ENCODE measurements around the gene HINFP.
"Not testable (repeated sequence)": the region's sequence is repeated elsewhere in the genome, so short reads cannot be mapped to it uniquely, and the experiment has no call there.

HINFP gene

DNA sequence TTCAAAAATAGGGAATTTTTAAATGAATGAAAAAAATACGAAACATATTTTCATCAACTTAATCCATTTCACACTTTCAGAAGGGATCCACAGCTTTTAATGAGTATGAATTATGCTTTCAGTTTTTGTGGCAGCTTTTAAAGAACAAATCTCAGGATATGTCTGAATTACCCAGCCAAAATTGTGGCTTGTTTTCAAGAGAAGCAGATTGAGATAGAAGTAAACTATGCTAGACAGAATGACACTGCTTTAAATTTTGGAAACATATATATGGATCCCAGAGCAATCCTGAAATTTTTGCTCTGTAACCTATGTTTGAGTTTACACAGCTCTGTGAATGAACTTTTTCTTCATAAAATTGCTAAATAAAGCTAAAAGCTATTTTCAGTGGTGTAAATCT lies 2.4 kb upstream of the HINFP start:
- DNase-seq: no peak

DNA sequence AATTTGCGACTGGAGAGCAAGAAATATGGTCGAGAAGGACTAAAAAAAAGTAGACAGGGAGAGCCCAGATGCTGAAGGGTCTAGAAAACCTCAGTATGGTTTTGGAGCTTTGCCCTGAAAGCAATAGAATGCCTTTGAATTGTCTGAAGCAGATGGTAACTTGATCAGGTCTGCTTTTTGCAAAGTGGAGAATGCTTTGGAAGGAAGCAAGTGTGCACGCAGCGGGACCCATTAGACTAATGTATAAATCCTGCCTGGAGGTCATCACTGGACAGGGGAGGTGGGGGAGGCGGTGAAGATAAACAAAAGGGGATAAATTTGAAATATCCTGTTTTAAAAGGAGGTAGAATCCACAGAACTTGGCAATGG lies 757 bp upstream of the HINFP start:
- DNase-seq: peak; percentile 80

DNA sequence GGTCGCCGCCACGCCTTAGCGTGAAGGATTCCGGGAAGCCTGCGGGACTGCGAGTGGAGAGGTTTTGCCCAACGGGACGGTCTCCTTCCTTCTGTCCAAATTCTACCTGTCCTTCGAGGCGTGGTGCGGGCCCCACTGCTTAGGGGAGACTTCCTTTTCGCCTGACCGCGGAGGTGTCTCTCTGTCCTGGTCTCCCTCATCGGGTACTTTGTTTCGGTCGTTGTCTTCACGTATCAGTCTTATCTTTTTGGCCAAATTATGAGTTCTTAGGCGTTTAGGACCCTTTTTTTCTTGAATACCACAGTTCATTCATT lies 388 bp downstream of the HINFP start:
- DNase-seq: no peak

DNA sequence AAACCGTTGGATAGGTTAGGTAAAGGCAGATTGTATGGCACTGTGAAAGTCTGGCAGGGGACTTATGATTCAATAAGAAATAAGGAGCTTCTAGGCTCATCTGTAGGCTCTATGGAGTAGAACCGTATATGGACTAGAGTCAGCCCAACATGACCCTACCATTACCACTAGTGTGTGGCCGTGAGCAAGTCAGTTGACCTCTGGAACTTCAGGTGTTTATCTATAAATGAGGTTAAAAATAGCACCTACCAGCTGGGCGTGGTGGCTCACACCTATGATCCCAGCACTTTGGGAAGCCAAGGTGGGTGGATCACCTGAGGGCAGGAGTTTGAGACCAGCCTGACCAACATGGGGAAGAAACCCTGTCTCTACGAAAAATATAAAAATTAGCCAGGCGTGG lies 4.4 kb downstream of the HINFP start:
- no peak for DNase-seq

DNA sequence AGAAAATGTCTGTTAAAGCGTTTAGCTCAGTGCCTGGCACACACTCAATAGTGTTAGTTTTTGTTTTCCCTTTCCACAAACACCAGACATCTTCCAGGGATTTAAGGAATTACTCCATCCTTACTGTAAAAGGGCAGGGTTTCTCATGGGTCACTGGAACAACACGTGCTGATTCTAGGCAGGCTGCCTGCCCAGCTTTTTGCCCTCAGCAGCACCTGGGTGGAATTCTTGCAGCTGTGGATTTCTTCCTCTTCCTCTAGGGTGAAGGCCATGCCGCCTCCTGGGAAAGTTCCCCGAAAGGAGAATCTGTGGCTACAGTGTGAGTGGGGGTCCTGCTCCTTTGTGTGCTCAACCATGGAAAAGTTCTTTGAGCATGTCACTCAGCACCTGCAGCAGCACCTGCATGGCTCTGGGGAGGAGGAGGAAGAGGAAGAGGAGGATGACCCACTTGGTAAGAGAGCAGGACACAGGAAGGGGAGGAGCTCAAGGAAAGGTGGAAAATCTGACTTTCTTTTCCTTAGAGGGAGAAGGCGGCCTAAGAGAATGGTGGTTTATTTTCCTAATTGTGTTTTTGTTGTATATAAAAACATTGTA lies 5.4 kb downstream of the HINFP start:
- no peak for DNase-seq

DNA sequence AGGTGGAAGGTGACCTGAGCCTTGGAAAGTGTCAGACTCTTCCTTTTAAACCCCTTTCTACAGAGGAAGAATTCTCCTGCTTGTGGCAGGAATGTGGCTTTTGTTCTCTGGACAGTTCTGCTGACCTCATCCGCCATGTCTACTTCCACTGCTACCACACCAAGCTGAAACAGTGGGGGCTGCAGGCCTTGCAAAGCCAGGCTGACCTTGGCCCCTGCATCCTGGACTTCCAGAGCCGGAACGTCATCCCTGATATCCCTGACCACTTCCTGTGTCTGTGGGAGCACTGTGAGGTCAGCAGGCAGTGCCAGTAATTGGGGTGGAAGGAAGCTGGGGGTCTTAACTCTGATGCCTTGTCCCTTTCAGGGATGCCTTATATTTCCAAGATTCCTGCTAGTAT lies 9.3 kb downstream of the HINFP start:
- no peak for DNase-seq

DNA sequence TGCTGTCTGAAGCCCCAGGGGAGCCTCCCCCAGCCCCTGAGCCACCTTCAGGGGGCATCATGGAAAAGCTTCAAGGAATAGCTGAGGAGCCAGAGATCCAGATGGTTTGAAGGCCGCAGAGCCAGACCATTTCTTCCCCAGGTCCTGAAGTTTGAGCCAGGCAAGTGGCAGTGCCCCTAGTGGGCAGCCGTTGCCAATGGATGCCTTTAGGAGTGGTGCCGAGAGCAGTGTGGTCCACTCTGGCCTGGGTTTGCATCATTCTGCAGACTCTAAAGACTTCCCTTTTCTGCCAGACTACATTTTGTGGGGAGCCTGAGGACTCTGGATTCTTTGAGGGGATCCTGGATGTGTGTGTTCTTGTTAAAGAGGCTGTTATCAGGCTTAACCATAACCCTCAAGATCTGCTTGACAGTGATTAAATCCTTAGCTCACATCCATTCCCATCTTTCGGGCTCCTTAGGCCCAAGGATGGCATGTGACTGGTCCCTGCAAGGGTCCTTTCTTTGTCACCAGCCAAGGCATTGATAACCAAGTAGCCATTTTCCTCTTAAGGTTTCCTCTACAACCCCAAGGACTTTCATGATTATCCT lies 13.1 kb downstream of the HINFP start:
- no peak for DNase-seq

DNA sequence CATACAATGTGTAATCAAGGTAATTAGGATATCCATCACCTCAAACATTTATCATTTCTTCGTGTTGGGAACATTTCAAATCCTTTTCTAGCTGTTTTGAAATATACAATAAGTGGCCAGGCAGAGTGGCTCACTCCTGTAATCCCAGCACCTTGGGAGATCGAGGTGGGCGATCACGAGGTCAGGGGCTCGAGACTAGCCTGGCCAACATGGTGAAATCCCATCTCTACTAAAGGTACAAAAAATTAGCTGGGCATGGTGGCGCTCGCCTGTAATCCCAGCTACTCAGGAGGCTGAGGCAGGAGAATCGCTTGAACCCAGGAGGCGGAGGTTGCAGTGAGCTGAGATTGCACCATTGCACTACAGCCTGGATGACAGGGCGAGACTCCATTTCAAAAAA lies 17.9 kb downstream of the HINFP start:
- DNase-seq: not testable (repeated sequence)

DNA sequence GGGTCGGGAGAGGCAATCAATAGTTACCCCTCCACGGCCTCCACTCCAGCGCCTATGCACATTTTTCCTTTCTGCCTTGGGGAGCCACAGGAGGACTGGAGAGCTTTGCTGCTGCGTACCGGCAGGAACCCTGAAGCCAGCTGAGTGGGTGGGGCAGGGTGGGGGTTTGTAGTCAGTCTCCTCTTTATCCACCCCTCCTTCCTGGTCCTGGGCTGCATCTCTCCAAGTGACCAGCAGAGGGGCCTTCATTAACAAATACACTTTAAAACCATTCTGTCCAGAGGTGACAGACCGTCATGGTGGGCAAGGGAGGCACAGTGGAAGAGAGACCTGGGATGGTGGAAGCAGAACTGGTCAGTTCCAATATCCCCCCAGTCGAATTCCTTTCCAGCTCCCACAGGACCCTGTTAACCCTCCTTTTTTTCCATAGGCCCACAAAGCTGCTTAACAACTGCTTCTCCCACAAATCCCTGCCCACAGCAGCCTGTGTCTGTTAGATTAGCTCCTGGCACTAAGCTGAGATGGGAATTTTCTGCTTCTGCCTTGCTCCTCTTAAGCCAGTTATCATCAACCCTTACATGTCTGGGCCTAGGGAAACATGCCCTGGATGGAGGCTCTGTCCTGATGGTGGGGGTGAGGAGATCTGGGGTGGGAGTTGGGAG lies 23.6 kb downstream of the HINFP start:
- no peak for DNase-seq

DNA sequence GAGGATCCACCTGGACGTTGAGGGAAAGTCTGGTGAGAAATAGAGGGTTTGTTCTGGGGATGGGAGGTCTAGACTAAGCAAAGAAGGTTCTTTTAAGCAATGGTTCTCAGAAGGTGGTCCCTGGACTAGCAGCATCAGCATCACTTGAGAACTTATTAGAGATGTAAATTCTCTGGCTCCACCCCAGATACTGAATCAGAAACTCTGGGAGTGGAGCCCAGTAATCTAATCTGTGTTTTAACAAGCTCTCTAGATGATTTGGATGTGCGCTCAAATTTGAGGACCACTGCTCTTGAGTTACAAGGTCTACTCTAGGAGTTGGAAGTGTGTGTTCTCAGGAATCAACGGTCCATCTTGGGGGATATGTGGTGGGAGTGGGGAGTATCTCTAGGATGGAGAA lies 24.2 kb downstream of the HINFP start:
- DNase-seq: no peak

DNA sequence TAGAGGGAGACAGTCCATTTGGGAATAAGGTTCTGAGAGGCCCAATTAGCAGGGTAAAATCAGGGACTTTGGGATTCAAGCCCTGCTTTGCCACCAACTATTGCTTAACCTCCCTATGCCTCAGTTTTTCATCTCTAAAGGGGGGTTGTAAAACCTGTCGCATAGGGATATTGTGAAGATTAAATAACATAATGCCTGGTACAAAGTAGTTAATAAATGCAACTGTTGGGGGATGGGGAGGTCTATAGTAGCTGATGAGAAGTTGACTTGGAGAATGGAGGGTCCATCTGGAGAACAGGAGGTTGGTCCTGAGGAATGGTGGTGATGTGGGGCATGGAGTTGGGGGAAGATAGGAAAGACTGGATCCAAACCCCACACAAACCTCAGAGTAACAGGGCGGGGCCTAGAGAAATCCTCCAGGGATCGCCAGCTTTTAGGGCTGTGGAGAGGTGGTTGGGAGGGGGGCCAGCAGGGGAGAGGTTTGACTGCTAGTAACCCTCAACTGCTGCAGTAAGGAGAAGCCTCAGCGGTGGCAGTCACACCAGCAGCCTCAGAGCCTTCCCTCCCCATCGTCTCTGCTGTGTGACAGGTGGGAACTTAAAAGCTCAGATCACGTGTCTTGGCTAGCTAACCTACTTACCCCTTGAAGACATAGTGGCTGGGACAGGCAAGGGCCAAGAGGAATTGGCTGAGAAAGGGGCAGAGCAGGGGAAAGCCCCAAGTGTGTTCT lies 26.4 kb downstream of the HINFP start:
- DNase-seq: peak; percentile 58

DNA sequence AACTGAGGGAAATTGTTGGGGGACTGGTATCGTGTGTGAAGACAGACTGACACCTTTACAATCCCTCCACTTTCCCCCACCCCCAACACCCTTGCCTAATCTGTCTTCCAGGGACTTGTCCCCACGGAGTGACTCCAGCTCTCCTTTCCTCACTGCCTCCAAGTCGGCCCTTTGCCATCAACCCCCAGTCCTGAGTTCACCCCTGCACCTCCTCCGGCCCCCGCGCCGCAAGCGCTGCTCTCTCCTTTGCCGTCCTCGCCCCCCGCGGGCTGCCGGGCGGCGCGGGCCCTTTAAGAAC lies 27.3 kb downstream of the HINFP start:
- DNase-seq: no peak

DNA sequence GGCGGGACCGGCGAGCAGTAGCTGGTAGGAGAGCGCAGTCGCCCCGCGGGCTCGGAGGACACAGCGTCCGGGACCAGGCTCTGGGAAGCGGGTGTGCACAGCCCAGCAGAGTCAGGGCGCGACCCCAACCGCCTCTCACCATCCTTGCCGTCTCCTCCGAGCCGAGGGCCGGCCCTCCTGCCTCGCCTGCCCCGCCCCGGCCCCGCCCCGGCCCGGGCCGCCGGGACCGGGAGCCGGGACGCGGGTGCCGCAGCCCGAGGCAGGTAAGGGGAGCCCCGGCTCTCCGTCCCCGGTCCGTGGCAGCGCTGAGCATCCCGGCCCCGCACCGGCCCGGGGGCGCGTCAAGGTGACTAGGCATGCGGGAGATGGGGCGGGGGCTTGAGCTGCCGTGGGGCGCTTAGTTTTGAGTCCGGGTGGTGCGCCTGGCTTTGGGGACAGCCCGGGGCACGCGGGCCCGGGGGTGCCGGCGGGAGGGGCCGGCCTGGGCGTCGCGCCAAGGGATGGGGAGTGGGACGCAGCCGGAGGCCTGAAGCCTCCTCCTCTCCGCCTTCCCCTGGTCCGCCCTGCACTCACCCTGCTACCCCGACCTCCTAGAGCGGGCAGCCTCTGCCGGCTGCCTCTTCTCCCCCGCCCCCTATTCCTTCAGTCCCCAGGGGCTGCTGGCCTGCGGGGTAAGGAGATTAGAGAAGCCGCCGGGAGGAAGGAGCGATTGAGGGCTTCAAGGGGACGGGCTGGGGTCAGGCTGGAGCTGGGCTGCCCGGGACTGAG lies 27.8 kb downstream of the HINFP start, which contains the start of gene ABCG4:
TSS of gene ABCG4 (plus strand) at position 35 of the 768 bp plus-strand sequence. CDS start 914 bp downstream, outside the sequence.
- DNase-seq: no peak

DNA sequence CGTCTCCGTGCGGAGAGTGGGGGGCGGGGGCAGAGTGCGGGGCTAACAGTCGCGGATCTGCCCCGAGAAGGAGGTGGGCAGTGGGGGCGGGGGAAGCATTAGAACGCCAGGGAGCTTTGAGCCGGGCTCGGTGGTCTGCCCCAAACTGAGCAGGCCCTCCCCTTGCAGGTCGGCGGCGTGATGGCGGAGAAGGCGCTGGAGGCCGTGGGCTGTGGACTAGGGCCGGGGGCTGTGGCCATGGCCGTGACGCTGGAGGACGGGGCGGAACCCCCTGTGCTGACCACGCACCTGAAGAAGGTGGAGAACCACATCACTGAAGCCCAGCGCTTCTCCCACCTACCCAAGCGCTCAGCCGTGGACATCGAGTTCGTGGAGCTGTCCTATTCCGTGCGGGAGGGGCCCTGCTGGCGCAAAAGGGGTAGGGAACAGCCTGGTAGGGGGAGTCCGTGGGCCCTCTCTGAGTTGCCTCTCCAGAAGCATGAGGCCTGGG lies 28.5 kb downstream of the HINFP start:
- no peak for DNase-seq

DNA sequence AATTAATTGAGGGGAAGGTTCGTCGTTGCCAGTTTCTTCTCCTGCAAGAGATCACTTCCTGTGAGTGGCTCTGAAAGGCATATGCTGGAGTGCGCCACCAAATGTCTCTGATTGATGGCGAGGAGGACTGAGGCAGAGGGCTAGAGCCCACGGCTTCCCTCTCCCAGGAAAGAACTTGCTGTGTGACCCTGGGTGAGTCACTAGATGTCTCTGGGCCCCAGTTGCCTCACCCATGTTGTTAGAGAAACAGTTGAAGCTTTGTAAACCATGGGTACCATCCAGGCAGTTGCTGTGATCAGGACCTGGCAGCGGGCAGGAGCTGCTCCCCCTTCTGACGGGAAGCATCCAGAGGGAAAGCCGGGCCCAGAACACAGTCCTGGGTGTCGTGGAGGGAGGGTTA lies 30.7 kb downstream of the HINFP start:
- no peak for DNase-seq

DNA sequence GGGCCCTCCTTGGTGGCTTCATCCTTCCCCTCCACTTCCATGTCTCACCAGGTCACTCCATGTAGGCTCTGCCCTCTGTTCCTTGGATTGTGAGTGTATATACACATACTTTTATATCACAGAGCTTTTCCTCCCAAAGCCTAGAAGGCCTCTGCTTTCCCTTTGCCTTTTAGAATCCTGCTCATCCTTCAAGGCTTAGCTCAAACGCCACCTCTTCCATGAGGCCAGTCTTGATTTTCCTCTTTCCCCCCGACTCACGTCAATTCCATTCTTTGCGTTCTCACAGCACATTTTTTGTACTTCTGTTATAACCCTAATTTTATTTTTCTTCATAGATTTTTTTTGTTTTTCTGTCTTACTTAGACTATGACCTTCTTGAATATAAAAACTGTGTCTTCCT lies 31.2 kb downstream of the HINFP start:
- no peak for DNase-seq

DNA sequence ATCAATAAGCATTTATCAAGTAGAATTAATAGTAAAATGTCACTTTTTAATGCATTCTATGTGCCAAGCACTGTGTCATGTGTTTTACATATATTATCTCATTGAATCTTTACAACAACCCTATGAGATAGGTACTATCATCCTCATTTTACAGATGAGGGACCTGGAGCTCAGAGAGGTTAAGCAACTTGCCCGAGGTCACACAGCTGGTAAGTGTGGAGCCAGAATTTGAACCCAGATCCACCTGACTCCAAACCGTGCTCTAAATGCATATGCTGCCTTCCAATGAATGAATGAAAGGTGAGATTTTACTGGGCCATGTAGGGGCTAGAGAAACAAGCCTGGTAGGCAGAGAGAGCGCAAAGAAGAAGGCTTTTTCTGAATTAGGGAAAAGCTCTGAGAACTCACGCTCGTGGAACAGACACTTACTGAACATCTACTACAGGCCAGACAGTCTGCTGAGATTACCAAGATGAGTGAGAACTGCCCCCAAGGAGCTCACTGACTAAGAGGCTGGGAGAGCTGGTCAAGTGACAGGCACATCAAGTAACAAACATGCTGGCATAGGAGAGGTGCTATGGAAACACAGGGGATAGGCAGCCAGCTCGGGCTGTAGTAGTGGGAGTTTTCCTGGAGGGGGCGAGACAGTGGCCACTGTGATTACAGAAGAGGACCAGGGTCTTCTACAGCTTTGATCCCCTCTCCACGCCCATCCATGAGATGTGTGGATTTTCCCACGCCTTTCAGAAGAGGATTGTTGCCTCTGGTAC lies 31.9 kb downstream of the HINFP start:
- DNase-seq: no peak

DNA sequence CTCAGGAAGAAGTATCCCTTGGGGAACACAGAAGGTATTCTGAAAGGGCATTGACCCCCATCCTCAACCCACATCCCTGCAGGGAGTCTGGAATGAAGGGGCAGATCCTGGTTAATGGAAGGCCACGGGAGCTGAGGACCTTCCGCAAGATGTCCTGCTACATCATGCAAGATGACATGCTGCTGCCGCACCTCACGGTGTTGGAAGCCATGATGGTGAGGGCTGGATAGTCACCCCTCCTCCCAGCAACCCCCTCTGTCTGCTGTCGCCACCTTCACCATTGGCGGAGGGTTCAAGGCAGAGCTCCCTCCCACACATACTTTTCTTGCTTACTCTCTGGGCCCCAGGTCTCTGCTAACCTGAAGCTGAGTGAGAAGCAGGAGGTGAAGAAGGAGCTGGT lies 32.8 kb downstream of the HINFP start:
- no peak for DNase-seq

DNA sequence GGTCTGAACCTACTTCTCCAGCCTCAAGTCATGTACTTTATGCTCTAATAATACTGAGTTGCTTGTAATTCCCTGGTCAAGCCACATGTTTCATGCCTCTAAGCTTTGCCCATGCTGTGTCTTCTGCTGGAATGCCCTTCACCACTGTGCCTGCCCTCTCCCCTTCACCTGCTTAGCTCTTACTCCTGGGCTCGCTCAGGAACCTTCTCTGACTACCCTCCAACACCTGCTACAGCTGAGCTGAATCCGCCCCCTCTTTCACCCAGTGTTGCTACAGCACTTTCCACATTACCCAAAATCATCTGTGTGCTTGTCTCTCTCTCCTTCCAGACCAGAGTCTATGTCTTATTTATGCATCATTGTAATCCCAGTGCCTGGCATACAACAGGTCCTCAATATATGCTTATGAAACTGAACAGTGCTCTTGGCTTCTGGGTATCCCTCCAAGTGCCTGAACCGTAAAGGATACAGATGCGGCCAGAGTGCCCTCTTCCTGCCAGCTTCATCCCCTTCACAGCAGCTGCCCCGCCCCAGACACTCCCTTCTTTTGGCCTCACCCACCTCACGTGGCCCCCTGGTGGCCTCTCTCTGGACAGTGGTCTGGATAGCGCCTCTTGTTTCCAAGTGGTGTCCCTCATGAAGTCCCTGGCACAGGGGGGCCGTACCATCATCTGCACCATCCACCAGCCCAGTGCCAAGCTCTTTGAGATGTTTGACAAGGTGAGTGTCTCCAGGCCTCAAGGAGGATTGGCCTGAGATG lies 34.5 kb downstream of the HINFP start:
- no peak for DNase-seq

DNA sequence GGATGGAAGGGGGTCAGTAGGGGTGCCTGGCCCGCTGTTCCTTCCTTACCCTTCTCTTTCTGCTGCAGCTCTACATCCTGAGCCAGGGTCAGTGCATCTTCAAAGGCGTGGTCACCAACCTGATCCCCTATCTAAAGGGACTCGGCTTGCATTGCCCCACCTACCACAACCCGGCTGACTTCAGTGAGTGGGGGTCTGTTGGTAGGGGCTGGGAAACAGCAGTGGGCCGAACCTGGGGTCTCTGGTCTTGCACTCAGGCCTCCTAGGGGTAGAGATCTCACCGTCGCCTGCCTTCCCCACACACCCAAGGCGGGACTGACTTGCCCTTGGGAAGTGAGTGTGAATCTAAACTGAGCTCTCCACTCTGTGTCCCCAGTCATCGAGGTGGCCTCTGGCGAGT lies 35.1 kb downstream of the HINFP start:
- no peak for DNase-seq

DNA sequence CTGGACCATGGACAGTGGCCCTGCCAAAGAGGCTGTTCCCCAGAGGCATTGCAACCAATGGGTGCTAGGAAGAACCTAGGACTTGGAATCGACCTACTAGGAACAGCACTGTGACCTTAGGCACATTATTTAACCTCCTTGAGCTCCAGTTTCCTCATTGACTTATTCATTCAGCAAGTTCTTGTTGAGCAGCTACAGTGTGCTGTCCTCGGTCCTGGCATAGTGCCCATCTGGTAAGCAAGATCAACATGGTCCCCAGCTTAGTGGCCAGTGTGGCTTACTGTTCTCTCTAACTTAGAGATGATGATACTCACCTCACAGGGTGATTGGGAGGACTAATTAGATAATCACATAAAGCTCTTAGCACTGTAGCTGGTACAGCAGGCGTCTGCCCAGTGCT lies 35.7 kb downstream of the HINFP start:
- no peak for DNase-seq

DNA sequence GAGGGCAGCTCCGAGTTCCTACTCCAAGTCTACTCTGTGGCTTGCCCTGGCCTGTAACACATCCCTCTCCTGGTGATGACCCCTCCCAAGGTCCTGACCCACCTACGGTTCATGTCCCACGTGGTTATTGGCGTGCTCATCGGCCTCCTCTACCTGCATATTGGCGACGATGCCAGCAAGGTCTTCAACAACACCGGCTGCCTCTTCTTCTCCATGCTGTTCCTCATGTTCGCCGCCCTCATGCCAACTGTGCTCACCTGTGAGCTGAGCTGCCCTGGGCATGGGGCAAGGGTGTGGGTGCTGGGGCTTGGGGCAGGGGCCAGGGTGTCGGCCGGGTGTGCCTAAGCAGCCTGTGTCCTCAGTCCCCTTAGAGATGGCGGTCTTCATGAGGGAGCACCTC lies 37.1 kb downstream of the HINFP start:
- no peak for DNase-seq
